OCI-LY1 (cell line): ENCODE measurements around the gene TMEM207.

Experiments used
- CTCF ChIP-seq: fragments of 200-600 bp; sonication (generic), shearing (Covaris generic); IDR thresholded peaks from 2 replicates; pipeline ENCODE4 v1.5.1; 2017; ENCODE audit warnings: mild to moderate bottlenecking, antibody characterized with exemption, low read length, moderate library complexity, mixed read lengths
- EZH2 ChIP-seq: fragments of 200-600 bp; sonication (generic), shearing (Covaris generic); IDR thresholded peaks from 2 replicates; pipeline ENCODE4 v1.8.0; 2017; ENCODE audit warnings: borderline replicate concordance, mixed run types, mild to moderate bottlenecking, antibody characterized with exemption, low read length, moderate library complexity, mixed read lengths

GRCh38 chr3:190414297-190414696 is 35.4 kb downstream of the TMEM207 start:
- TF ChIP-seq EZH2 (no peak), CTCF (no peak)
